Keratinocyte (primary cell): ENCODE results near the gene DOCK1. TPM values are rescaled to one million over a fixed set of nuclear protein-coding genes. Genes with fewer than 3 reads are reported as not detected.

Source experiments
- DNase-seq: peaks from one replicate; pipeline ENCODE4 v3.0.0-alpha.2; 2011; ENCODE audit warnings: low read depth, missing footprints, low spot score
- FAIRE-seq: peaks from 2 replicates; lab custom pipeline; 2011; peaks lifted over from hg19 to GRCh38; lab: Jason Lieb, UNC
- H2AFZ ChIP-seq: 2 replicates; pipeline ENCODE4 v1.6.0; 2012; ENCODE audit warnings: low read length, control low read depth, inconsistent platforms; ENCODE audit not compliant: control insufficient read depth
- H3K27ac ChIP-seq: 2 replicates; pipeline ENCODE4 v1.5.1; 2011; ENCODE audit warnings: low read length; ENCODE audit not compliant: control insufficient read depth, insufficient read depth
- H3K27me3 ChIP-seq: 3 replicates; pipeline ENCODE4 v1.6.0; 2011; ENCODE audit warnings: low read length; ENCODE audit not compliant: control insufficient read depth, insufficient read depth; ENCODE audit errors: extremely low read depth
- H3K36me3 ChIP-seq, 2 experiments: 2 replicates in 1 of 2; 3 replicates in 1 of 2; pipeline ENCODE4 v1.5.1; 2011; ENCODE audit warnings: low read length in 2 of 2, mild to moderate bottlenecking in 1 of 2; ENCODE audit not compliant: control insufficient read depth in 2 of 2, insufficient read depth in 2 of 2; ENCODE audit errors: extremely low read depth in 1 of 2
- H3K4me1 ChIP-seq: 3 replicates; pipeline ENCODE4 v1.5.1; 2011; ENCODE audit warnings: low read length; ENCODE audit not compliant: control insufficient read depth, insufficient read depth; ENCODE audit errors: extremely low read depth
- H3K4me2 ChIP-seq: 3 replicates; pipeline ENCODE4 v1.6.0; 2011; ENCODE audit warnings: low read depth, low read length; ENCODE audit not compliant: control insufficient read depth, insufficient read depth; ENCODE audit errors: extremely low read depth
- H3K4me3 ChIP-seq, 3 experiments: fragments of 200-600 bp in 1 of 3; sonication (generic) in 1 of 3; 2 replicates in 2 of 3; 3 replicates in 1 of 3; pipeline ENCODE4 v1.5.1; 2011 to 2016; ENCODE audit warnings: low read length in 3 of 3, mild to moderate bottlenecking in 3 of 3, control low read depth in 2 of 3, inconsistent platforms in 1 of 3, low read depth in 1 of 3, mixed read lengths in 1 of 3, mixed run types in 1 of 3, moderate library complexity in 1 of 3; ENCODE audit not compliant: control insufficient read depth in 2 of 3, insufficient read depth in 2 of 3; ENCODE audit errors: extremely low read depth in 1 of 3
- H3K79me2 ChIP-seq: 2 replicates; pipeline ENCODE4 v1.6.0; 2012; ENCODE audit warnings: low read length; ENCODE audit not compliant: control insufficient read depth, insufficient read depth
- H3K9ac ChIP-seq: 3 replicates; pipeline ENCODE4 v1.6.0; 2011; ENCODE audit warnings: low read length; ENCODE audit not compliant: control insufficient read depth, insufficient read depth; ENCODE audit errors: extremely low read depth
- H3K9me1 ChIP-seq: 3 replicates; pipeline ENCODE4 v1.6.0; 2011; ENCODE audit warnings: low read length; ENCODE audit not compliant: control insufficient read depth, insufficient read depth; ENCODE audit errors: extremely low read depth
- H3K9me3 ChIP-seq: 2 replicates; pipeline ENCODE4 v1.5.1; 2012; ENCODE audit warnings: low read depth, low read length; ENCODE audit not compliant: control insufficient read depth
- H4K20me1 ChIP-seq: 3 replicates; pipeline ENCODE4 v1.6.0; 2011; ENCODE audit warnings: low read length; ENCODE audit not compliant: control insufficient read depth, insufficient read depth; ENCODE audit errors: extremely low read depth
- CTCF ChIP-seq, 3 experiments: IDR thresholded peaks in 1 of 3; conservative IDR thresholded peaks in 1 of 3; optimal IDR thresholded peaks in 1 of 3; 2 replicates in 2 of 3; 3 replicates in 1 of 3; pipeline versions ENCODE3 to v1.5.1; 2011; ENCODE audit warnings: low read length in 3 of 3, mild to moderate bottlenecking in 3 of 3, moderate library complexity in 2 of 3, control low read depth in 1 of 3, inconsistent platforms in 1 of 3; ENCODE audit not compliant: insufficient read depth in 2 of 3; ENCODE audit errors: extremely low read depth in 1 of 3
- EZH2 ChIP-seq: IDR thresholded peaks from one replicate; pipeline ENCODE4 v1.6.1; 2012; ENCODE audit warnings: inconsistent platforms, mild to moderate bottlenecking, low read length, moderate library complexity
- dilution Hi-C: fragments of 300-500 bp; cut with MboI; formaldehyde crosslinking; loops from one replicate; pipeline ENCODE4 v1.7.0; 2020; ENCODE audit warnings: low sequenced_read_pairs; ENCODE audit not compliant: extremely low pct_ligation_motif_present
- polyA plus RNA-seq, 5 experiments: library from polyadenylated mRNA; depleted of rRNA in 3 of 5; stranded (reverse) in 3 of 5; stranded (forward) in 1 of 5; unstranded in 1 of 5; fragments of >200 nt; gene quantifications; 1 replicate in 1 of 5; 2 replicates in 3 of 5; 3 replicates in 1 of 5; pipeline versions ENCODE4 v1.2.1 to v1.2.3, GENCODE V29; 2011 to 2012; ENCODE audit warnings: missing spikeins in 2 of 5, low read depth in 1 of 5, low replicate concordance in 1 of 5

DOCK1 gene
- polyA plus RNA-seq, 1 donor (not counting 4 experiments of a cell fraction or from before 2014, with no cell fraction given) = 15.7 TPM

- DNase-seq (no peak), FAIRE-seq (no peak)
- Histone ChIP-seq H3K79me2 (no peaks in the 10 kb centered on the region), H3K4me3 (no peak overlapping the region), H4K20me1 (no peaks in the 10 kb centered on the region), H3K27ac (no peak overlapping the region), H3K36me3 (no peaks in the 10 kb centered on the region), H3K4me1 (no peaks in the 10 kb centered on the region), H3K9me3 (no peaks in the 10 kb centered on the region), H3K4me2 (no peak overlapping the region), H3K9me1 (no peaks in the 10 kb centered on the region), H2AFZ (no peak overlapping the region), H3K27me3 (no peaks in the 10 kb centered on the region), H3K9ac (no peak overlapping the region)
- dilution Hi-C loops = no loop called here
- TF ChIP-seq CTCF (optimal IDR thresholded peaks at IDR 0.05 in 1 of 3, IDR thresholded peaks at IDR 0.05 in 1 of 3, conservative IDR thresholded peaks at IDR 0.05 in 1 of 3; ENCODE audit: extremely low read depth in 1 of 3, insufficient read depth in 2 of 3, low read length in 3 of 3) = no peak
- TF ChIP-seq EZH2 = no peak
These were observed 387.7 kb downstream of the DOCK1 start for GRCh38 chr10:127292888-127293287.

GRCh38 chr10:127293640-127294039 is 388.4 kb downstream of the DOCK1 start:
- TF ChIP-seq EZH2 (no peak), CTCF (optimal IDR thresholded peaks at IDR 0.05 in 1 of 3, IDR thresholded peaks at IDR 0.05 in 1 of 3, conservative IDR thresholded peaks at IDR 0.05 in 1 of 3; ENCODE audit: extremely low read depth in 1 of 3, insufficient read depth in 2 of 3, low read length in 3 of 3) (no peak)
- Histone ChIP-seq H2AFZ (no peak overlapping the region), H3K27ac (no peak overlapping the region), H3K9ac (no peak overlapping the region), H4K20me1 (no peaks in the 10 kb centered on the region), H3K9me3 (no peaks in the 10 kb centered on the region), H3K9me1 (no peaks in the 10 kb centered on the region), H3K4me1 (no peaks in the 10 kb centered on the region), H3K27me3 (no peaks in the 10 kb centered on the region), H3K4me2 (no peak overlapping the region), H3K4me3 (no peak overlapping the region), H3K36me3 (no peaks in the 10 kb centered on the region), H3K79me2 (no peaks in the 10 kb centered on the region)
- FAIRE-seq (no peak), DNase-seq (no peak)
- dilution Hi-C loops = no loop called here
